ENCODE results near the gene CCDC24.

DNA sequence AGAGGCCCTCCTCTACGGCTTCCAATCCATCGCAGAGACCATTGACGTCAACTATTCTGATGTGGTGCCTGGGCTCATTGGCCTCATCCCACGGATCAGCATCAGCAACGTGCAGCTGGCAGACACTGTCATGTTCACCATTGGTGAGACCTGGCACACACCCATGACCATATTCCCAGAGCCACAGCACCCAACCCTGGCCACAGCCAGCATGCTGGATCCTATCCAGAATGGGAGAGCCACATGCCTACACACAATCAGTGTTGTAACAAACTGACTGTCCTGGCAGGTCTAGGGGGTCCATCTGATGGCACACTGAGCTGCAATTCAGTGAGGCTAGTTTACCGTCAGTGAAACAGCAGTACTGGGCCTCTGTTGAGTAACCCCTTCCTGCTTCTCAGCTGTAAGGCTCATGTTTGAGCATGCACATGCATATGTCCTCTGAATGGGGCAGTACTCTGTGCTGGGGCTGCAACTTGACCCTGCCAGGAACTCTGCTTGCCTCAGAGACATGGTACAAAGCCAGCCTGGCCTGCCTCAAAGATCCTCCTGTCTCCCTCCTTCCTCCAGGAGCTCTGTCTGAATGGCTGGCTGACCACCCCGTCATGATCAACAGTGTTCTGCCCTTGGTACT, 33.9 kb upstream of the CCDC24 start:
- TF ChIP-seq, protein P1, sequence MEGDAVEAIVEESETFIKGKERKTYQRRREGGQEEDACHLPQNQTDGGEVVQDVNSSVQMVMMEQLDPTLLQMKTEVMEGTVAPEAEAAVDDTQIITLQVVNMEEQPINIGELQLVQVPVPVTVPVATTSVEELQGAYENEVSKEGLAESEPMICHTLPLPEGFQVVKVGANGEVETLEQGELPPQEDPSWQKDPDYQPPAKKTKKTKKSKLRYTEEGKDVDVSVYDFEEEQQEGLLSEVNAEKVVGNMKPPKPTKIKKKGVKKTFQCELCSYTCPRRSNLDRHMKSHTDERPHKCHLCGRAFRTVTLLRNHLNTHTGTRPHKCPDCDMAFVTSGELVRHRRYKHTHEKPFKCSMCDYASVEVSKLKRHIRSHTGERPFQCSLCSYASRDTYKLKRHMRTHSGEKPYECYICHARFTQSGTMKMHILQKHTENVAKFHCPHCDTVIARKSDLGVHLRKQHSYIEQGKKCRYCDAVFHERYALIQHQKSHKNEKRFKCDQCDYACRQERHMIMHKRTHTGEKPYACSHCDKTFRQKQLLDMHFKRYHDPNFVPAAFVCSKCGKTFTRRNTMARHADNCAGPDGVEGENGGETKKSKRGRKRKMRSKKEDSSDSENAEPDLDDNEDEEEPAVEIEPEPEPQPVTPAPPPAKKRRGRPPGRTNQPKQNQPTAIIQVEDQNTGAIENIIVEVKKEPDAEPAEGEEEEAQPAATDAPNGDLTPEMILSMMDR (conservative IDR thresholded peaks at IDR 0.05; ENCODE audit: low read length), result no peak
- TF ChIP-seq EZH2phosphoT487 (IDR thresholded peaks at IDR 0.05; ENCODE audit: borderline replicate concordance, low read depth, low read length), result no peak

Data from OCI-LY7 (cell line).